ENCODE measurements around the gene SERPINA9.
"Not testable (repeated sequence)": the region's sequence is repeated elsewhere in the genome, so short reads cannot be mapped to it uniquely, and the experiment has no call there.

Gene SERPINA9, protein sequence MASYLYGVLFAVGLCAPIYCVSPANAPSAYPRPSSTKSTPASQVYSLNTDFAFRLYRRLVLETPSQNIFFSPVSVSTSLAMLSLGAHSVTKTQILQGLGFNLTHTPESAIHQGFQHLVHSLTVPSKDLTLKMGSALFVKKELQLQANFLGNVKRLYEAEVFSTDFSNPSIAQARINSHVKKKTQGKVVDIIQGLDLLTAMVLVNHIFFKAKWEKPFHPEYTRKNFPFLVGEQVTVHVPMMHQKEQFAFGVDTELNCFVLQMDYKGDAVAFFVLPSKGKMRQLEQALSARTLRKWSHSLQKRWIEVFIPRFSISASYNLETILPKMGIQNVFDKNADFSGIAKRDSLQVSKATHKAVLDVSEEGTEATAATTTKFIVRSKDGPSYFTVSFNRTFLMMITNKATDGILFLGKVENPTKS

DNA sequence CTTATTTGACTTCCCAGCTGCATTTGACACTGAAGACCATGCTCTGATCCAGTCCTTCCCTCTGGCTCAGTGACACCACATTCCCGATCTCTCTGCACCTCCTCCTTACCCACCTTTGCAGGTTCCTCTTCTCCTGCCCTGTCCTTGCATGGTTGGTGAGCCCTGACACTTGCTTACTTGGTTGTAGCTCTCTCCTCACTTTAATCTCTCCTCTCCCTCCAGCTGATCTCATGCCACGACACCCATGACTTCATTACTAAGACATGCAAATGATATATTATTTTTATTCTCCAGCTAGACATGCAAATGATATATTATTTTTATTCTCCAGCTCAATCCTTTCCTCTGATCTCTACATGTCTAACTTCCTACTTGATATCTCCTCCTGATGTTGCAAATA lies at the start of gene SERPINA9:
SERPINA9 (minus strand) TSS at position 175 of the 400 bp plus-strand sequence. CDS start 6,357 bp downstream, outside the sequence.
- Mint-ChIP-seq H3K27me3 (peaks cover 14% of the 10 kb centered on the region), H3K9me3 (peaks cover 7% of the 10 kb centered on the region), H3K4me3 (no peak within 1 kb of the TSS), H3K36me3 (no peaks in the 10 kb centered on the region), H3K27ac (no peak within 1 kb of the TSS), H3K4me1 (no peaks in the 10 kb centered on the region)
- ATAC-seq = no peak

DNA sequence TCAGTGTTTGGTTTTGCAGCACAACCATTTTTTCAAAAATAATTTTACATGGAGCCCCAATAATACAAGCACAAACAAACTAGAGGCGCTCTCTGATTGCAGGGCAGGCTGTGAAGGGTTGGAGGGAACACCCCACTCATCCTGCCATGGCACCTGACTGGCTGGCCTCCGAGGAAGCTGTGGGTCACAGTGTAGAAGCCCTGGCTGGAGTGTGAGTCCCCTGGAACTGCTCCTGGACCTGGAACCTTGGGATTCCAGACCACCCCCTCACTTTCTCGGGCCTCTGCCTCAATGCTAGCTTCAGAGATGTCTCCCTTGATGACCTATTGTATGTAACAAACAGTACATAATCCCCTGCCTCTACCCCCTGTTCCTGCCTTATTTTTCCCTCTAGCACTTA lies 48.1 kb upstream of the SERPINA9 start:
- Mint-ChIP-seq H3K27me3 (peaks cover 19% of the 10 kb centered on the region), H3K4me3 (no peak overlapping the region), H3K36me3 (no peaks in the 10 kb centered on the region), H3K27ac (no peak overlapping the region), H3K9me3 (peaks cover 19% of the 10 kb centered on the region), H3K4me1 (no peaks in the 10 kb centered on the region)
- no peak for ATAC-seq

DNA sequence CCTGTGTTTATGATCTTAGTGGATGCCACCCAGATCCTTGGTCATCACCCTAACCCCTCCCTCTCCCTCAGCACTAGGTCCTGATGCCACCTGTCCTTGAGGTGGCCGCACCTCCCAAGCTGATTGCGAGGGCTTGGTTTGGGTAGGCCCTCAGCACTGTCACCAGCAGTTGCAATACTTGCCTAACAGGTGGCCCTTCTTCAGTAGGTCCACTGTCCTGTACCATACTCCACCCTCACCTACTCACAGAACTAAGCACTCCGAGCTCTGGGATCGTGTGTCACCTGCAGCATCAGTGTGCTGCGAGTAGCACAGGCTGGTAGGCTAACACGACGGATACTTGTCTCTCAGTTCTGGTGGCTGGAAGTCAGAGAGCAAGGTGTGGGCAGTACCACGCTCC lies 47.3 kb upstream of the SERPINA9 start:
- H3K4me3 Mint-ChIP-seq = no peak overlapping the region

DNA sequence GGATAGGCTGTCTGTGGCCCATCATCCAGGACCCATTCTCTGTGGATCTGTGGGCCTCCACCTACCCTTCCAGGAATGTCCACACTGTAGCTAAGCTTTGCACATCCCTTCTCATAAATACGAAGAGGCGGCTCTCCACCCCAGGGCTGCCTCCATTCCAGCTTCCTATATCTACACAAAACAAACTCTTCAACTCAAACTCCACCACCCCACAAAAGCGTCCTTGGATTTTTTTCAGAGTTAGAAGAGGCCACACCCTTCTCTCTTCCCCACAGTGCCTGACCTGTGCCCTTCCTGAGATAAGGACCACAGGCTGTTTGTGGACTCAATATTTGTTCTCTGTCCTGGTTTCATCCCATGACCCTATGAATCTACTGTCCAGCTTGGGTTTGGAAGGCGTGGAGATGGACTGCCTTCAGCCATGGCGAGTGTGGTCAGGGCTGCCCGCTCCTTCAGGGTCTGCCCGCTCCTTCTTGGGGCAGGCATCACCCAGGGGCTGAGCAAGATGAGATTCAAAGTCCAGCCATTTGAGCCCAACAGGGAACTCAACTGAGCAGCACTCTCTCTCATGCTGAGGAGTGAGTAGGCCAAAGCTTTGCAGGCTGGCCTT lies 46.2 kb upstream of the SERPINA9 start:
- Mint-ChIP-seq H3K36me3 (no peaks in the 10 kb centered on the region), H3K4me1 (no peaks in the 10 kb centered on the region), H3K27ac (no peak overlapping the region), H3K9me3 (peaks cover 20% of the 10 kb centered on the region), H3K27me3 (peaks cover 19% of the 10 kb centered on the region), H3K4me3 (no peak overlapping the region)
- no peak for ATAC-seq

More for the DNA sequence above, 47.3 kb upstream of the SERPINA9 start:
- H3K36me3 Mint-ChIP-seq = no peaks in the 10 kb centered on the region
- ATAC-seq = no peak
- no peaks in the 10 kb centered on the region for H3K4me1 Mint-ChIP-seq
- peaks cover 23% of the 10 kb centered on the region for H3K9me3 Mint-ChIP-seq
- peaks cover 19% of the 10 kb centered on the region for H3K27me3 Mint-ChIP-seq
- no peak overlapping the region for H3K27ac Mint-ChIP-seq

DNA sequence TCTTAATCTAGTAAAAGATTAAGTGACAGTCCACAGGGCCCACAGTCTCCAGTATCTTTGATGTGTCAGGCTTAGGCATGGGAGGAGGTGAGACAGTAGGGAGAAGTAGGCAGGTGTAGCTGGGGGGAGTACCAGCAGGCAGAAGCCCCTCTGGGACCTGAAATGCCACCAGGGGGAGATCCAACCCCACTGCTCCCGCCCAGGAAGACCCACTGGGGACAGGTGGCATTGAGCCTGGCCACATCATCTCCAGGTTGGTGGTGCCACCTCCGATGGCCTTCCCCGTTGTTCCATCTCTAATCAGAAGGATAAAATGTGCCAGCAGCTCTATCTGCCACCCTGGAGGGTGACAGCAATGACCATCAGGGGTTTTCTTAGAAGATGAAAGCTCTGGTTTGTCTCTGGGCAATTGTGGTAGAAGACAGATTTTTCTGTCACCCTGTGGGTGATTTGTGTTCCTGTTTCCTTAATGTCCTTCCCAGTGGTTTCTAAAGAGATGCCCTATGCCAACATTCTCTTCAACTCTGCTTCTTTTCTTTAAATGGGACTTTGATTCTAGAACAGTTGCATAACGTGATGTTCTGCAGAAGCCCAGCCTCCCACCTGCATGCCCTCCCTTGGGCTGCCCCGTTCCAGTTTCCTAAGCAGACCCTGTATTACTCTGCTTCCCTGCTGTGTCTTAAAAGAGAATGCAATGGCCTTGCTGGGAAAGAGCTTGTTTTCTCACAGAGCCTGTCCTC lies 45.5 kb upstream of the SERPINA9 start:
- Mint-ChIP-seq H3K27me3 (peaks cover 19% of the 10 kb centered on the region), H3K36me3 (no peaks in the 10 kb centered on the region), H3K27ac (no peak overlapping the region), H3K4me3 (no peak overlapping the region), H3K4me1 (no peaks in the 10 kb centered on the region), H3K9me3 (peaks cover 15% of the 10 kb centered on the region)
- no peak for ATAC-seq

DNA sequence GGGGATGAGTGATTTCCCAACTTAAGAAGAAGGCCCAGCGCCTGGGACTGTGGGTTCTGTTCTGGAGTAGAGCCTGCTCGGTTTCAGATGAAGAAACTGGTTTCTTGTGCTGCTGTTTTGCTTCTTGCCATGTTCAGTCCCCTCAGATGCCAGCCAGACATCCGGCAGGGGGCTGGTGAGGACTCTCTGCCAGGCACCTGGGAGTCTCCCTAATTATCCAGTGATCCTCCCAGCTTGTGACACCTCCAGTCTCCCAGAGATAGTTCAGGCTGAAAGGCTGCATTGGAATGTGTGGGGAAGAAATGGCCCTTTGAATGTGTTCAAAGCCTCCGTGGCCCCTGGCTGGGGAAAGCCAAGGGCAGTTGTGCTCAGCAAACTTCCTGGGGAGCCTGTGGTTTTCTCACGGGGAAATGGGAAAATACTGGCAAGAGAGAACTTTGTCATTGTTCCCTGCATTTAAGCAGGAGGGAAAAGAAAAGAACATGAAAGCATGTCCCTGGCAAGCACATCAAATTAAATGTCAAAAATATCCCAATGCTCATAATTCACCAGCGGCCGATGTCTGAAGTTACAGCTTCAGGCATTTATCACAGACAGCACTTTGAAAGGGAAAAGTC lies 41.8 kb upstream of the SERPINA9 start:
- H3K27me3 Mint-ChIP-seq = no peaks in the 10 kb centered on the region
- no peaks in the 10 kb centered on the region for H3K36me3 Mint-ChIP-seq
- H3K27ac Mint-ChIP-seq = no peak overlapping the region
- H3K9me3 Mint-ChIP-seq = peaks cover 15% of the 10 kb centered on the region
- no peak overlapping the region for H3K4me3 Mint-ChIP-seq
- no peak for ATAC-seq
- no peaks in the 10 kb centered on the region for H3K4me1 Mint-ChIP-seq

DNA sequence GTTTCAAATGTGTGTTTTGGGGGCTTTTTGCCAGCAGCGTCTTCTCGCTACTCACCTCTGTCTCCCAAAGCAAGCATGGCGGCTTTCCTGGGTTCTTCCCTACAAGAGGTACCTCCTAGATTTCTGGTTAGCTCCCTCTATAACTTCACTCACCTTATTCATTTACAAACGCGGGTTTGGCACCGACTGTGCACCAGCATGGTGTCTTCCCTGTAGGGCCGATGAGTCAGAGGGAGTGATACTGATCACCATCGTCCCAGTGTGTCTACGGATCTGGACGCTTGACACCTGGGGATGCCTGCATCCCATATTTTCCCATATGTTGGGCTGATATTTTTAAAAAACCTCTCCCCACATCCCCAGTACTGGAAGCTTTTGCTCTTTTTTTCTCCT lies 41.2 kb upstream of the SERPINA9 start:
- Mint-ChIP-seq H3K9me3 (peaks cover 15% of the 10 kb centered on the region), H3K4me3 (no peak overlapping the region), H3K4me1 (no peaks in the 10 kb centered on the region), H3K27me3 (no peaks in the 10 kb centered on the region), H3K27ac (no peak overlapping the region), H3K36me3 (no peaks in the 10 kb centered on the region)
- no peak for ATAC-seq

DNA sequence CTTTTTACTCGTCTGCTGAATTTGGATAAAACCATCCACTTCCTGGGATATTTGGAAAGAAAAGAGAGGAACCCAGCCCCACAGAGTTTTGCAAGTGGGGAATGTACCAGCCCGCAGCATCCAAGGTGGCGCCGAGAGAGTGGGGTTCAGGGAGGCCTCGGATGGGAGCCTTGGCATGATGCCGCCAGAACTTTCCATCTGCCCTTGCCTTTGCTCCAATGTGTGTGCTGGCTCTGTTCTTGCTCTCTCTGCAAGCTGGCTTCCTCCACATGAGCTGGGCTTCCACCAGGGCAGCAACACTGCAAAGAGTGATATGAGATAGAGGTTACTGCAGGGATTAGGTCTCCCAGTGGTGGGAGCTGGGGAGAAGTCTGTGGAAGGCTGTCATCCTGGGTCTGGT lies 39.9 kb upstream of the SERPINA9 start:
- Mint-ChIP-seq H3K36me3 (no peaks in the 10 kb centered on the region), H3K4me3 (no peak overlapping the region), H3K27me3 (no peaks in the 10 kb centered on the region), H3K4me1 (no peaks in the 10 kb centered on the region), H3K27ac (no peak overlapping the region), H3K9me3 (peaks cover 15% of the 10 kb centered on the region)
- no peak for ATAC-seq

DNA sequence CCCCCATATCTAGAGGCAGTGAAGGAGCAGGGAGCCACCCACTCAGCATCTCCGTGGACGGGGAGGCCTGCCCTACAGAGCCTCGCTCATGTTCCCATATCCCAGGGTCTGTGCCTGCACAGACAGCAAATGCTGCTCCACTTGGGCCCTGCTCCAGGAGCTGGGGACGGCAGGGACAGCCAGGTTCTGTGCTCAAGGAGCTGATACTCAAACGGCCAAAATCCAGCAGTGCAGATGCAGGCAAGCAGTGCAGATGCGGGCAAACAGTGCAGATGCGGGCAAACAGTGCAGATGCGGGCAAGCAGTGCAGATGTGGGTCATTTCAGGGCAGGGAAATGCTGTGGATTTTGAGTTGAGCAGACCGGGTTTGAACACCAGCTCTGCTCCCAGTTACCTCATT lies 39.4 kb upstream of the SERPINA9 start:
- Mint-ChIP-seq H3K27me3 (no peaks in the 10 kb centered on the region), H3K4me1 (no peaks in the 10 kb centered on the region), H3K4me3 (no peak overlapping the region), H3K27ac (no peak overlapping the region), H3K36me3 (no peaks in the 10 kb centered on the region), H3K9me3 (peaks cover 15% of the 10 kb centered on the region)
- ATAC-seq = no peak

DNA sequence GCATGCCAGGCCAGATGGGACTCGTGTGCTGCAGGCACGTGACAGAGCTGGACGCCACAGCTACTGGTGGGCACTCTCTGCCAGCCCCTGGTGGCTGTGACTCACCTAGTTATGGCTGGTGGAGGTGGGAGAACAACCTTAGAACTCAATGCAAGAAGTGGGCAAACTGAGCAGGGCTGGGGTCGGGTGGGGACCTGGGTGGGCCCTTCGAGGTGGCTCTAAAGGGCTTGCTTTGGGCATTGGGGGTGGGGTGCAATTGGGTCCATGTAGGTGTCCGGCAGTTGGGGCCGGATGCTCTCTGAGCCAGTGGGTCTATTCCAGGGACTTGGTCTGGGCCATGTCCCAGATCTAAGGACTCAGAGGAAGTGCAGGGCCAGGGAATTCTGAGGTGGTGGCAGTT lies 38.4 kb upstream of the SERPINA9 start:
- no peak for ATAC-seq
- H3K4me3 Mint-ChIP-seq = no peak overlapping the region
- no peaks in the 10 kb centered on the region for H3K4me1 Mint-ChIP-seq
- H3K27me3 Mint-ChIP-seq = no peaks in the 10 kb centered on the region
- no peaks in the 10 kb centered on the region for H3K36me3 Mint-ChIP-seq
- no peak overlapping the region for H3K27ac Mint-ChIP-seq
- peaks cover 7% of the 10 kb centered on the region for H3K9me3 Mint-ChIP-seq

DNA sequence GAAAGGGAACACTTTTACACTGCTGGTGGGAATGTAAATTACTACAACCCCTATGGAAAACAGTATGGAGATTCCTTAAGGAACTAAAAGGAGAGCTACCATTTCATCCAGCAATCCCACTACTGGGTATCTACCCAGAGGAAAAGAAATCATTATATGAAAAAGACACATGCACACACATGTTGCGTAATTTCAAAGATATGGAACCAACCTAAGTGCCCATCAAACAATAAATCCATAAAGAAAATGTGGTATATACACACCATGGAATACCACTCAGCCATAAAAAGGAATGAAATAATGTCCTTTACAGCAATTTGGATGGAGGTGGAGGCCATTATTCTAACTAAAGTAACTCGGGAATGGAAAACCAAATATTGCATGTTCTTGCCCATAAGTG lies 34.5 kb upstream of the SERPINA9 start:
- H3K4me1 Mint-ChIP-seq, H3K4me3 Mint-ChIP-seq, ATAC-seq, H3K27ac Mint-ChIP-seq, H3K27me3 Mint-ChIP-seq, H3K36me3 Mint-ChIP-seq, H3K9me3 Mint-ChIP-seq: not testable (repeated sequence)

DNA sequence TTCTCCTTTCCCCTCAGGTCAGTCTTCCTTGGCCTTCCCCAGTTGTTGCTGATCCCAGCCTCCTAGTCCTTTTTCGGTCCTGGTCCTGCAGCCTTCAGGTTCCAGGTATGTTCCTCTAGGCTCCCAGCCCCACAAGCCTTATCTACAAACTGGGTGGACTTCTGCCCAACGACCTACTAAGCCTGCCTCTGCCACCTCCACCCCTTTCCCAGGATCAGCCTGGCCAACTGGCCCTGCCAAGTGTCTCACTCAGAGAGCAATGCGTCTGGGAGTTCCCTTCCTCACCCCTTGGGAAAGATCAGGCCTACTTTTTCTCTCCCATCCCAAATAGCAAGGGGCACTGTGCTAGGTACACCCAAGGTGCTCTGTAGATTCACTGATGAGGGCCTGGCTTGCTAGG lies 33.4 kb upstream of the SERPINA9 start, which contains the start of gene SERPINA12:
SERPINA12 (minus strand) TSS at position 114 of the 400 bp plus-strand sequence. CDS start 11,072 bp downstream, outside the sequence.
- no peak within 1 kb of the TSS for H3K27ac Mint-ChIP-seq
- no peaks in the 10 kb centered on the region for H3K36me3 Mint-ChIP-seq
- no peaks in the 10 kb centered on the region for H3K4me1 Mint-ChIP-seq
- H3K27me3 Mint-ChIP-seq = peaks cover 15% of the 10 kb centered on the region
- H3K9me3 Mint-ChIP-seq = no peaks in the 10 kb centered on the region
- no peak within 1 kb of the TSS for H3K4me3 Mint-ChIP-seq
- ATAC-seq = no peak

DNA sequence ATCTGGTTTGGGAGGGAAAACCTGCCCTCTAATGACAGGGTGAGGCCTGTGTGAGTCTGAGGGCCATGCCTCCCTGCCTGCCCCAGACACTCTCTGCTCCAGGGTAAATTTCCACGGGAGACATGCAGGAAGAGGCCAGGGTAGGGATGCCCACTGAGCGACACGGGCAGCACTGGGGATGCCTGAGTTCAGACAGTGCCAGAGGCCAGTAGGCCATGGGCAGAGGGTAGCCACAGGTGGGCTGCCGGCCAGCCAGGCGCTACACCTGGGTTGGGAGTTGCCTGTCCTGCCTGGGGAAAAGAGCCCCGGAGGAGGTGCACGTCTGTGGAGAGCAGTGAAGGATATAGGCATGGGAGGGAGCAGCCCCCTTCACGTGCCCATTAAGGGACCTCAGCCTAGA lies 29.6 kb upstream of the SERPINA9 start:
- Mint-ChIP-seq H3K4me3 (no peak overlapping the region), H3K9me3 (no peaks in the 10 kb centered on the region), H3K27me3 (peaks cover 15% of the 10 kb centered on the region), H3K4me1 (no peaks in the 10 kb centered on the region), H3K36me3 (no peaks in the 10 kb centered on the region), H3K27ac (no peak overlapping the region)
- ATAC-seq = no peak

DNA sequence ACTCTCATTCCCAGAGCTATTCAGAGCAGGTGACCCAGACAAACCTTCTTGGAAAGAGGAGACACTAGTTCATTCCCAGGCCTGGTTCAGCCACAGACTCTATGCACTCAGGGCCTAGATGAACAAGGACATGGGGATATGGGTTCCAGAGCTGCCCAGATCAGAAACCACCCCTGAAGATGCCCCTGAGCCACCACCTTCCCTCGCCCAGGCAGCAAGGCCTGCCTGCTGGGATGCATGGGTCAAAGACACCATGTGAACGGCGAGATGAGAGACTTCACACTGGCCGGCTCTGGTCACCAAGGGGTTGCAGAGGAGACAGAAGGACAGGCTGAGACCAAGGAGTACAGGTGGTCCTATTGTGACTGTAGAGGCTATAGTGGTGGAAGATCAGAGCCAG lies 29.2 kb upstream of the SERPINA9 start:
- Mint-ChIP-seq H3K36me3 (no peaks in the 10 kb centered on the region), H3K4me3 (no peak overlapping the region), H3K9me3 (no peaks in the 10 kb centered on the region), H3K27me3 (peaks cover 19% of the 10 kb centered on the region), H3K27ac (no peak overlapping the region), H3K4me1 (no peaks in the 10 kb centered on the region)
- ATAC-seq = no peak
